K562 (cell line): ENCODE data around the gene RPS2. TPM values are rescaled to one million over a fixed set of nuclear protein-coding genes. Genes with fewer than 3 reads are reported as not detected.

ENCODE experiments used
- ARID4B ChIP-seq: sonication (generic); formaldehyde crosslinking; IDR thresholded peaks from 2 replicates; pipeline ENCODE4 v1.8.0; 2022; ENCODE audit warnings: mild to moderate bottlenecking, missing genetic modification reagents
- ETV5 ChIP-seq: sonication (generic); formaldehyde crosslinking; IDR thresholded peaks from 2 replicates; pipeline ENCODE4 v1.4.0; 2020; ENCODE audit warnings: low read depth, mild to moderate bottlenecking, missing genetic modification reagents
- ETV6 ChIP-seq, 3 experiments: fragments of 150-350 bp in 1 of 3; sonication (generic) in 1 of 3; formaldehyde crosslinking in 1 of 3; IDR thresholded peaks; 2 replicates each; pipeline versions ENCODE4 v1.6.1 to v1.8.0; 2014 to 2022; ENCODE audit warnings: borderline replicate concordance in 2 of 3, low read depth in 2 of 3, antibody characterized with exemption in 1 of 3, low read length in 1 of 3, mild to moderate bottlenecking in 1 of 3, missing genetic modification reagents in 1 of 3
- FOXP4 ChIP-seq: sonication (generic); formaldehyde crosslinking; IDR thresholded peaks from 2 replicates; pipeline ENCODE4 v1.8.0; 2022; ENCODE audit warnings: mild to moderate bottlenecking, missing genetic modification reagents, borderline replicate concordance
- NCOA2 ChIP-seq, 2 experiments: fragments of 450-650 bp; IDR thresholded peaks; 2 replicates each; pipeline ENCODE4 v1.6.1; 2018; ENCODE audit warnings: mild to moderate bottlenecking in 2 of 2, moderate library complexity in 1 of 2; ENCODE audit not compliant: partially characterized antibody in 2 of 2
- NCOA6 ChIP-seq: fragments of 450-650 bp; IDR thresholded peaks from 2 replicates; pipeline ENCODE4 v1.6.1; 2017; ENCODE audit warnings: mild to moderate bottlenecking
- NELFE ChIP-seq: IDR thresholded peaks from 2 replicates; pipeline ENCODE4 v1.6.1; 2011; ENCODE audit warnings: mild to moderate bottlenecking; ENCODE audit not compliant: insufficient read depth, insufficient read length
- NR1H2 ChIP-seq: sonication (generic); formaldehyde crosslinking; IDR thresholded peaks from 2 replicates; pipeline ENCODE4 v1.4.0; 2020; ENCODE audit warnings: mild to moderate bottlenecking, missing genetic modification reagents
- NR2C1 ChIP-seq, 2 experiments: fragments of 450-650 bp; IDR thresholded peaks; 2 replicates each; pipeline ENCODE4 v1.6.1; 2017; ENCODE audit warnings: mild to moderate bottlenecking in 2 of 2, antibody characterized with exemption in 1 of 2, inconsistent platforms in 1 of 2, missing compliant biosample characterization in 1 of 2, missing genetic modification characterization in 1 of 2
- POU5F1 ChIP-seq: fragments of 150-350 bp; IDR thresholded peaks from 2 replicates; pipeline ENCODE4 v1.6.1; 2014; ENCODE audit warnings: borderline replicate concordance, low read length, low read depth, mild to moderate bottlenecking; ENCODE audit not compliant: partially characterized antibody
- SIN3B ChIP-seq: fragments of 450-650 bp; IDR thresholded peaks from 2 replicates; pipeline ENCODE4 v1.6.1; 2017; ENCODE audit warnings: low read depth, mild to moderate bottlenecking, moderate library complexity
- THRB ChIP-seq: fragments of 450-650 bp; formaldehyde crosslinking; conservative IDR thresholded peaks from 2 replicates; pipeline ENCODE4 v1.4.0; 2022; ENCODE audit warnings: mild to moderate bottlenecking, missing genetic modification characterization
- WHSC1 ChIP-seq: IDR thresholded peaks from one replicate; pipeline ENCODE4 v1.6.1; 2012; ENCODE audit warnings: low read length, control low read depth, inconsistent platforms
- ZKSCAN1 ChIP-seq: fragments of 150-350 bp; IDR thresholded peaks from 2 replicates; pipeline ENCODE4 v1.6.1; 2016; ENCODE audit warnings: low read depth, low read length
- ZKSCAN3 ChIP-seq: fragments of 250-450 bp; sonication (Bioruptor Pico); IDR thresholded peaks from 2 replicates; pipeline ENCODE4 v1.4.0; 2020
- ZNF165 ChIP-seq: fragments of 250-450 bp; sonication (Bioruptor Pico); IDR thresholded peaks from 2 replicates; pipeline ENCODE4 v1.4.0; 2020; ENCODE audit warnings: borderline replicate concordance
- ZNF274 ChIP-seq: IDR thresholded peaks from 2 replicates; pipeline ENCODE4 v1.6.1; 2011; ENCODE audit warnings: low read depth, mild to moderate bottlenecking, low read length, moderate library complexity, borderline replicate concordance
- ZNF354B ChIP-seq: fragments of 250-450 bp; sonication (Bioruptor Pico); IDR thresholded peaks from 2 replicates; pipeline ENCODE4 v1.4.0; 2020
- ZNF41 ChIP-seq: fragments of 250-450 bp; sonication (Bioruptor Pico); conservative IDR thresholded peaks from 2 replicates; pipeline ENCODE4 v1.4.0; 2020; ENCODE audit warnings: mild to moderate bottlenecking
- ZNF644 ChIP-seq: fragments of 200-800 bp; sonication (Bioruptor generic); IDR thresholded peaks from 2 replicates; pipeline ENCODE4 v1.6.1; 2016; ENCODE audit warnings: low read depth, missing genetic modification characterization, missing compliant biosample characterization
- polyA plus RNA-seq, 8 experiments: library from polyadenylated mRNA; depleted of rRNA in 4 of 8; stranded (reverse) in 5 of 8; unstranded in 3 of 8; fragments of >200 nt; fragmentation: Nextera tagmentation in 2 of 8; fragmentation: Illumina TruSeq in 1 of 8; extraction: Ambion mirVana in 2 of 8; extraction: Trizol in 1 of 8; gene quantifications; 2 replicates each; pipeline versions ENCODE4 v1.2.1 to v1.2.3, GENCODE V29; 2011 to 2014; ENCODE audit warnings: inconsistent platforms in 1 of 8, missing spikeins in 1 of 8
- total RNA-seq, 7 experiments: library from RNA; depleted of rRNA in 6 of 7; stranded (reverse); fragments of >200 nt in 6 of 7; fragmentation: Illumina TruSeq in 2 of 7; extraction: Trizol in 2 of 7; gene quantifications; 2 replicates each; pipeline versions ENCODE4 v1.2.1 to v1.2.3, GENCODE V29; 2011 to 2021; ENCODE audit warnings: low replicate concordance in 1 of 7

The RPS2 gene
- total and polyA plus RNA-seq, 9 of the 15 experiments (the other 6 are each of a cell fraction or from before 2014, with no cell fraction given) = 834 to 4,794 (median 3,793) TPM

- TF ChIP-seq ARID4B (peak; percentile 73), ZNF644 (tag) (peak; percentile 94), SIN3B (peak; percentile 97), ETV6 (IDR thresholded peaks at IDR 0.05; ENCODE audit: borderline replicate concordance in 1 of 2, low read depth in 2 of 2, low read length in 1 of 2) (no peak), ETV6 (CRISPR knock-in tag; IDR thresholded peaks at IDR 0.05; ENCODE audit: borderline replicate concordance) (no peak), ZNF165 (CRISPR knock-in tag) (no peak), ZNF354B (CRISPR knock-in tag) (no peak), NELFE (no peak), ETV5 (no peak), NCOA2 (IDR thresholded peaks at IDR 0.05; ENCODE audit: partially characterized antibody in 2 of 2) (no peak), NCOA6 (no peak), ZNF41 (CRISPR knock-in tag) (no peak; the same call in 1 of the 2 replicates), WHSC1 (no peak), NR2C1 (IDR thresholded peaks at IDR 0.05) (no peak), NR2C1 (tag; IDR thresholded peaks at IDR 0.05) (peak; percentile 64), NR1H2 (CRISPR knock-in tag) (no peak), ZNF274 (no peak), FOXP4 (CRISPR knock-in tag) (0 out of 2 replicates have a peak, but pooled peaks have one; percentile 41), THRB (CRISPR knock-in tag) (no peak), ZKSCAN1 (0 out of 2 replicates have a peak, but pooled peaks have one; percentile 41), POU5F1 (no peak), ZKSCAN3 (CRISPR knock-in tag) (no peak)
These were observed 19.1 kb upstream of the RPS2 start, which contains the start of gene GFER (continued) for GRCh38 chr16:1983544-1984346.
